Activated T-cell treated with anti-CD3 and anti-CD28 coated beads, Interleukin-2, amount 50 U/mL, for 4 hours (primary cell): Measurements from ENCODE around the gene AFAP1. TPM values are rescaled to one million over a fixed set of nuclear protein-coding genes. Genes with fewer than 3 reads are reported as not detected.

Experiments used
- ATAC-seq, 2 donors: fragments of 200-7000 bp; cut with Tn5 transposase; one replicate each; pipeline ENCODE4 v1.10.0; 2021
- DNase-seq: peaks from one replicate; pipeline ENCODE4 v3.0.0-alpha.2; 2020
- H3K27me3 Mint-ChIP-seq: one replicate; pipeline ENCODE4 v1.8.0; 2021; ENCODE audit warnings: low read depth, mixed read lengths
- H3K36me3 Mint-ChIP-seq: one replicate; pipeline ENCODE4 v1.8.0; 2022; ENCODE audit warnings: mixed read lengths; ENCODE audit not compliant: insufficient read depth
- H3K4me1 Mint-ChIP-seq: one replicate; pipeline ENCODE4 v1.8.0; 2021; ENCODE audit warnings: low read depth, mixed read lengths
- H3K4me3 Mint-ChIP-seq: one replicate; pipeline ENCODE4 v1.8.0; 2021; ENCODE audit warnings: mild to moderate bottlenecking, moderate library complexity, mixed read lengths
- H3K9me3 Mint-ChIP-seq: one replicate; pipeline ENCODE4 v1.8.0; 2021; ENCODE audit warnings: mixed read lengths
- total RNA-seq, 3 donors: library from RNA; stranded (reverse); gene quantifications; one replicate each; pipeline ENCODE4 v1.2.1, GENCODE V29; 2021

The AFAP1 gene
- total RNA-seq, 3 donors from 2014 or later: 13.1 to 17.7 (median 14.7) TPM

DNA sequence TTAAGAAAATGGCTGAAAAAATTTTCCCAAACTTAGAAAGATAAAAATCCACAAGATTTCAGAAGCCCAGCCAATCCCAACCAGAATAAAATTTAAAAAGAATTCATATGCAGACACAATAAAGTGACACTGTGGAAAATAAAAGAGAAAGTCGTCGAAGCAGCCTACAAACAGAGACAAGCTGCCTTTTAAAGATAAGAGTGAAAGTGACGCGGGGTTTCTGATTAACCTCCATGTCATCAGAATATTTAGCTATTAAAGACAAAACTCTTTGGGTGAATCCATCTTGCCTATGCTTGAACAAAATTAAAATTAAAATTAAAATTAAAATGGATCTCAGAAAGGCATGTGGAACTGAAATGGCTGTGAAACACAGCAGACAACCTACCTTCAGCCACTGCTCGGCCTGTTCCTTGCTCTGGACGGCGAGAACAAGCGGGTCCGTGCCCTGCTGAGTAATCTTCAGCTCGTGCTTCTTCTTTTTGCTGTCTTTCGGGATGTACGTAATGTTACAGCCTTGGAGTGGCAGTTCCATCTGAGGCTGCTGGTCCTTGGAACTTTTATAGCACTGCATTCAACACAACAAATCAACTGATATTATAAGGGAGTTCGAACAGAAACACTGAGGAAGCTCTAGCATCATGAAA, 101.4 kb downstream of the AFAP1 start:
- H3K9me3 Mint-ChIP-seq: peaks cover 3% of the 10 kb centered on the region
- H3K36me3 Mint-ChIP-seq: peaks cover 34% of the 10 kb centered on the region
- H3K4me3 Mint-ChIP-seq: no peak overlapping the region
- H3K4me1 Mint-ChIP-seq: no peaks in the 10 kb centered on the region
- no peak for DNase-seq
- no peak for ATAC-seq
- H3K27me3 Mint-ChIP-seq: no peaks in the 10 kb centered on the region

GRCh38 chr4:7837597-7838135, 102.0 kb downstream of the AFAP1 start:
- Mint-ChIP-seq H3K9me3 (peaks cover 3% of the 10 kb centered on the region), H3K4me3 (no peak overlapping the region), H3K27me3 (no peaks in the 10 kb centered on the region), H3K4me1 (peaks cover 5% of the 10 kb centered on the region), H3K36me3 (peaks cover 38% of the 10 kb centered on the region)
- no peak for DNase-seq
- ATAC-seq: no peak

- H3K9me3 Mint-ChIP-seq: peaks cover 7% of the 10 kb centered on the region
- peaks cover 57% of the 10 kb centered on the region for H3K4me1 Mint-ChIP-seq
- no peaks in the 10 kb centered on the region for H3K27me3 Mint-ChIP-seq
- peaks cover 25% of the 10 kb centered on the region for H3K36me3 Mint-ChIP-seq
- peak in 1 of 2 donors; percentile 27 for ATAC-seq
- no peak for DNase-seq
- peak overlapping the region; percentile 58 for H3K4me3 Mint-ChIP-seq
These were observed 107.6 kb downstream of the AFAP1 start for GRCh38 chr4:7831858-7832730.

GRCh38 chr4:7831330-7831729, 108.3 kb downstream of the AFAP1 start:
- H3K36me3 Mint-ChIP-seq: peaks cover 25% of the 10 kb centered on the region
- peaks cover 7% of the 10 kb centered on the region for H3K9me3 Mint-ChIP-seq
- ATAC-seq (peak; percentile 89 to 90), DNase-seq (peak; percentile 29)
- H3K4me3 Mint-ChIP-seq: peak overlapping the region; percentile 58
- H3K4me1 Mint-ChIP-seq: peaks cover 65% of the 10 kb centered on the region
- no peaks in the 10 kb centered on the region for H3K27me3 Mint-ChIP-seq

DNA sequence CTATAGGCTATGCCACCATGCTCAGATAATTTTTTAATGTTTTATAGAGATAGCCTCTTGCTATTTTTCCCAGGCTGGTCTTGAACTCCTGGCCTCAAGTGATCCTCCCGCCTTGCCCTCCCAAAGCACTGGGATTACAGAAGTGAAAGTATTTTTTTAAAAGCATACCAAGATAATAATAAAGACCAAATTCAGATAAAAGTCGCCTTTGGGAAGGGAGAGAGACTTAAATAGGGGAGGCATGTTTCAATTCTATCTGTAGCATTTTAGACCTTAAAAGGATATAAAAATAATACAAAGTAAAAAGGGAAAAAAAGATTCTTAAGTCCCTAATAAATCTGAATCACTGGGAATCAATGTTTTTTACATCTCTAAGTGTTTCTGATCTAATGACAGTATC, 108.9 kb downstream of the AFAP1 start:
- Mint-ChIP-seq H3K4me3 (peak overlapping the region; percentile 58), H3K4me1 (peaks cover 66% of the 10 kb centered on the region)

GRCh38 chr4:7829652-7830580, 109.7 kb downstream of the AFAP1 start:
- peak overlapping the region; percentile 17 for H3K4me3 Mint-ChIP-seq
- ATAC-seq: no peak
- peaks cover 66% of the 10 kb centered on the region for H3K4me1 Mint-ChIP-seq
- H3K27me3 Mint-ChIP-seq: no peaks in the 10 kb centered on the region
- peaks cover 7% of the 10 kb centered on the region for H3K9me3 Mint-ChIP-seq
- no peak for DNase-seq
- peaks cover 21% of the 10 kb centered on the region for H3K36me3 Mint-ChIP-seq

More for the DNA sequence above, 108.9 kb downstream of the AFAP1 start:
- ATAC-seq: no peak
- Mint-ChIP-seq H3K36me3 (peaks cover 21% of the 10 kb centered on the region), H3K27me3 (no peaks in the 10 kb centered on the region), H3K9me3 (peaks cover 7% of the 10 kb centered on the region)
- DNase-seq: no peak

DNA sequence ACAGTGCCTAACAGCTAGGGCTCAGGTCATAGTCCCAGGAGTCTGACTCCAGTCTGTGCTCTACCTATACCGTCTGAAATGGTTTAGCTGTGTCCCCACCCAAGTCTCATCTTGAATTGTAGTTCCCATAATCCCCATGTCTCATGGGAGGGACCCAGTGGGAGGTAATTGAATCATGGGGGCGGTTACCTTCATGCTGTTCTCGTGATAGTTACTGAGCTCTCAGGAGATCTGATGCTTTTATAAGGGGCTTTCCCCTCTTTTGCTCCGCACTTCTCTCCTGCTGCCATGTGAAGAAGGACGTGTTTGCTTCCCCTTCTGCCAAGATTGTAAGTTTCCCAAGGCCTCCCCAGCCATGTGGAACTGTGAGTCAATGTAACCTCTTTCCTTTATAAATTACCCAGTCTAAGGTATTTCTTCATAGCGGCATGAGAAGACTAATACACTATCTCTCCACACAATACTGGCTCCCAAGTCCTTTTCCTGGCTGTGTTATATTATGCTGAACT, 110.8 kb downstream of the AFAP1 start:
- Mint-ChIP-seq H3K4me1 (peaks cover 66% of the 10 kb centered on the region), H3K36me3 (peaks cover 15% of the 10 kb centered on the region)
- no peak for DNase-seq

DNA sequence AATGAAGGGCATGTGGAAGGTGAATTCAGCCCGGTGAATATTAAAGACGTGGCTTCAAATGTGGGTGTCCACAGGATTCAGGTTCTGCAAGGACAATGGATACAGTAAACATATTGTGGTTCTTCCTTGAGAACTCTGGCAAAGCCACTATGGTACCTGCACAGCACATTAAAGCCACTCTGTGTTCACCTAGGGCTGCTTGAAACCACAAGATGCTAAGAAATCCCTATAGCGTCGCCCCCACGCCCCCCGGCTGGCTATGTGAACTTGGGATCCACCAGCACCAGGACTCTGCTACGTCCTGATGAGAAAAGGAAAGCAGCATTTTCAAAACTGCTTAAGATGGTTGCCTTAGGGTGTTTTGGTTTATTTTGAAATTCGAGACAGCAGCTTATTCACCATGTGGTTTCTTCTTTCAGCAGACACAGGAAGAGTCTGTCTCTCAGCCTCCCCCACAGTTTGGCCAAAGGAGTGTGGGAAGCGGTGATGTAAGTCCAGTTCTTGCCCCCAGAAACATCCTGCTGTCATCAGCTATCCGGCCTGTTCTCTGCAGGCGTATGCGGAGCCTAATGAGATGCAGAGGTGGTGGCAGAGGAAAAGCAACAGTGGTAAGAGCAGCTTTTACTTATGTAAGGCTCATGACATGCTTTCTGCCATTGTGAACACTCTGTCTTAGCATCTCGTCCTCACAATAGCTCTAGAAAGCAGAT, 111.5 kb downstream of the AFAP1 start:
- peaks cover 13% of the 10 kb centered on the region for H3K36me3 Mint-ChIP-seq

More for the DNA sequence above, 110.8 kb downstream of the AFAP1 start:
- Mint-ChIP-seq H3K4me3 (peak overlapping the region; percentile 54), H3K27me3 (no peaks in the 10 kb centered on the region), H3K9me3 (peaks cover 4% of the 10 kb centered on the region)
- no peak for ATAC-seq

DNA sequence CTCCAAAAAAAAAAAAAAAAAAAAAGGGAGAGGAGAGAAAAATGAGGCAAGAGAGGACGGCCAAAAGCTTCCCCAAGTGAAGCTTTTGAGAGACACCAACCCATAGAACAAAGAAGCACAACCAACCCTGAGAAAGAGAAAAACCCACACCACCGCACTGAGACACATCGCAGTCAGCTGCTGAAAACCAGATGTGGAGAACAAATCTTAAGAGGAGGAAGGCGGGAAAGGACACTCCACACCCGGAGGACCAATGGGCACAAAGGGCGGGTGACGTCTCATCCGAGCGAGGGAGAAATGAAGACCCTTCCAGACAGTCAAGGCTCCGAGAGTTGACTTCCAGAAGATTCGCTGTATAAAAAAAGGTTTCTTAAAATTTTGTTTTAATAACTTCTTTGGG, 112.1 kb downstream of the AFAP1 start:
- ATAC-seq (no peak), DNase-seq (no peak)
- Mint-ChIP-seq H3K4me1 (peaks cover 60% of the 10 kb centered on the region), H3K27me3 (no peaks in the 10 kb centered on the region), H3K36me3 (peaks cover 10% of the 10 kb centered on the region), H3K9me3 (peaks cover 4% of the 10 kb centered on the region), H3K4me3 (peak overlapping the region; percentile 54)

More for the DNA sequence above, 111.5 kb downstream of the AFAP1 start:
- H3K4me1 Mint-ChIP-seq: peaks cover 65% of the 10 kb centered on the region
- H3K4me3 Mint-ChIP-seq: peak overlapping the region; percentile 54
- peaks cover 4% of the 10 kb centered on the region for H3K9me3 Mint-ChIP-seq
- DNase-seq (peak; percentile 56), ATAC-seq (peak; percentile 53)
- no peaks in the 10 kb centered on the region for H3K27me3 Mint-ChIP-seq

GRCh38 chr4:7826909-7827306, 112.8 kb downstream of the AFAP1 start:
- DNase-seq: no peak
- Mint-ChIP-seq H3K36me3 (peaks cover 6% of the 10 kb centered on the region), H3K9me3 (peaks cover 4% of the 10 kb centered on the region), H3K4me3 (no peak overlapping the region), H3K27me3 (no peaks in the 10 kb centered on the region), H3K4me1 (peaks cover 54% of the 10 kb centered on the region)
- no peak for ATAC-seq

GRCh38 chr4:7826176-7826908, 113.3 kb downstream of the AFAP1 start:
- Mint-ChIP-seq H3K36me3 (peaks cover 6% of the 10 kb centered on the region), H3K4me3 (no peak overlapping the region), H3K27me3 (no peaks in the 10 kb centered on the region), H3K4me1 (peaks cover 48% of the 10 kb centered on the region), H3K9me3 (peaks cover 4% of the 10 kb centered on the region)
- ATAC-seq: no peak
- no peak for DNase-seq

DNA sequence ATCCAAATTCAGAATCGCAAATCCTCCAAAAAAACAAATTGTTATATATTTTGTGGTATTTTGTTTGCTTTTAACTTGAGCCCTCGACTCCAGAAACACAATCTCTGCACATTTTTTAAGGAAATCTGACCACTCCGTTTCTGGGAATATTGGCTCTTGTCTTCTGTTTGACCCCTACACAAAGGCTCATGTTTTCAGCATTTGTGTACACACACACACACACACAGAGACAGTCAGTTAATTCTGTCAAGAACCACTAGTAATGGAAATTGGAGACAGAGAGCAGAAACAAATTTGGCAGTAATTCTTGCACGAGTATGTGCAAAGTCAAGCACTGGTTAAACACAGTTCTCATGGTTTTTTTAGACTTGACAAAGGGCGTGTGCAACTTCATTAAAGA, 115.4 kb downstream of the AFAP1 start:
- Mint-ChIP-seq H3K4me3 (no peak overlapping the region), H3K27me3 (no peaks in the 10 kb centered on the region), H3K36me3 (peaks cover 10% of the 10 kb centered on the region), H3K4me1 (peaks cover 32% of the 10 kb centered on the region), H3K9me3 (peaks cover 4% of the 10 kb centered on the region)
- DNase-seq: no peak
- no peak for ATAC-seq

DNA sequence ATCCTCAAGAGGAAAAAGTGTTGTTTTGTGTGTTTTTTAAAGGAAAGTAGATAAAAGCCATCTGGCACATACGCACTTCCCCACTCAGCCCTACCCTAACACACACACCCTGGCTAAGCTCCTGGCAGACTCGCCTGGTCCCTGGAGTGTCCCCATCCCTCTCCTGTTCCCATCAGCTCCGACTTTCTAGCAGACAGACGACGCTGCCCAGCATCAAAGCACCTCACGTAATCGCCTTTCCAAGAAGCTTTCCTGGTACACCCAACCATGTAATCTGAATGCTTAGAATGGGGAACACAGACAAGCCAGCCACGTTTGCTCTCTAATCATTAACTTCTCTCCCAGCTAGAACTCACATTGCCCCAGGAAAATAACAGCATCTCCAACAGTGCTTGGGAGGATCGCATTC, 116.2 kb downstream of the AFAP1 start:
- peaks cover 24% of the 10 kb centered on the region for H3K4me1 Mint-ChIP-seq
- no peaks in the 10 kb centered on the region for H3K9me3 Mint-ChIP-seq
- H3K27me3 Mint-ChIP-seq: no peaks in the 10 kb centered on the region
- ATAC-seq (no peak), DNase-seq (no peak)
- H3K4me3 Mint-ChIP-seq: no peak overlapping the region
- H3K36me3 Mint-ChIP-seq: peaks cover 7% of the 10 kb centered on the region
